Measurements from ENCODE around the gene PDSS2.

The PDSS2 gene

DNA sequence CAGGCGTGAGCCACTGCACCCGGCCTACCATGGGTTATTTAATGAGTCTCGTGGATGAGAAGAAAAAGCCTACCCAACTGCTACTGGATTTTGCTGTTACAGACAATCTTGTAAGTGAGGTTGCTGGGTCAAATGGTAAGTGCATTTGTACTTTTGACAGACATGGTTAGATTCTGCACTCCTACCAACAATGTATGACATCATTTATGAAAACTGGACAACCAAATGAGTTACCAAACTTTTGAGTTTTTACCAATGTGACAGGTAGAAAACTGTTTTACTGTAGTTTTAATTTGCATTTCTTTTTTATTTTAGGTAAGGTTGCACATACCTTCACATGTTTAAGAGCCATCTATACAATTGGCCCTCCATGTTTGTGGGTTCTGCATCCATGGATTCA is 48.2 kb downstream of the PDSS2 start:
- peaks cover 0 to 1% of the 10 kb centered on the region in 2 donors for H3K4me1 ChIP-seq (ENCODE audit: control insufficient read depth in 2 of 2, insufficient read depth in 1 of 2, low read depth in 1 of 2, low read length in 2 of 2)
- H3K4ac ChIP-seq (ENCODE audit: low read length), result no peak overlapping the region
- H3K9me3 ChIP-seq (replicated peaks in 1 of 2; ENCODE audit: control insufficient read depth in 2 of 2, insufficient read depth in 1 of 2, low read depth in 1 of 2, low read length in 2 of 2), result no peaks in the 10 kb centered on the region
- no peak overlapping the region for H2AK5ac ChIP-seq (ENCODE audit: low read depth, low read length)
- no peaks in the 10 kb centered on the region for H3K79me1 ChIP-seq (ENCODE audit: low read depth, low read length)
- H3K9ac ChIP-seq (ENCODE audit: low read depth, low read length, poor library complexity), result no peak overlapping the region
- H4K91ac ChIP-seq (ENCODE audit: low read depth, low read length, poor library complexity), result no peak overlapping the region
- H2BK12ac ChIP-seq (ENCODE audit: low read length), result no peak overlapping the region
- H3K4me3 ChIP-seq (ENCODE audit: low read length in 2 of 2), result no peak overlapping the region
- no CpG with 5 or more reads among the region's 3 CpGs for WGBS, 2 donors (ENCODE audit: extremely low coverage in 2 of 2, insufficient read length in 2 of 2, insufficient replicate concordance in 1 of 2)
- H3K36me3 ChIP-seq (replicated peaks in 1 of 2; ENCODE audit: control insufficient read depth in 2 of 2, insufficient read depth in 2 of 2, low read length in 2 of 2), result no peaks in the 10 kb centered on the region
- H3K27me3 ChIP-seq (ENCODE audit: control insufficient read depth in 3 of 3, insufficient read depth in 3 of 3, low read depth in 1 of 3, low read length in 3 of 3), result no peaks in the 10 kb centered on the region
- H2BK5ac ChIP-seq (ENCODE audit: low read length), result no peak overlapping the region
- no peak overlapping the region for H3K14ac ChIP-seq (ENCODE audit: low read length)
- H4K8ac ChIP-seq (ENCODE audit: low read depth, low read length), result no peak overlapping the region
- DNase-seq (ENCODE audit: low spot score), result no peak
- no peak overlapping the region for H2BK15ac ChIP-seq (ENCODE audit: low read length)
- no peak overlapping the region for H3K18ac ChIP-seq (ENCODE audit: low read length)
- H2BK120ac ChIP-seq (ENCODE audit: low read depth, low read length), result no peak overlapping the region
- H3K4me2 ChIP-seq (ENCODE audit: insufficient read depth, low read length, poor library complexity, severe bottlenecking), result no peak overlapping the region
- no peak overlapping the region for H3K27ac ChIP-seq (replicated peaks; ENCODE audit: low read length)
- H3K23ac ChIP-seq (ENCODE audit: low read depth, low read length, poor library complexity), result no peak overlapping the region
- H2AFZ ChIP-seq (ENCODE audit: low read length), result no peak overlapping the region

DNA sequence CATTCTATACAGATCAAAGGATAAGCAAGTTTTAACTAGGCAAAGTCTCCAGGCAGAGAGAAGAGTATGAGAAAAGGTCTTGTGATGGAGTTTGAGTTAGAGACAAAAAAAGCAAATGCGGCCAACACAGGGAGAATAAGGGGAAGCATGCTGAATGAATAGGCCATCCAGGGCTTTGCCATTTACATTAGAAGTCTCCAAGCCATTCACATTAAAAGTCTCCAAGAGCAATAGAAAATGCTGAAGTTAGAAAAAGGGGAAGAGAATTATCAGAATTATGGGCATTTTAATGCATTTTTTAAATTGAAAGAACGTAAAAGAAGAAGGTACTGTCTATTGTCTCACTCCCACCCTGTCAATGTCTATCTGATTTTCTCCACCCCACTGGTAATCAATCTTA is 49.4 kb downstream of the PDSS2 start:
- no peak overlapping the region for H3K4me2 ChIP-seq (ENCODE audit: insufficient read depth, low read length, poor library complexity, severe bottlenecking)
- no peaks in the 10 kb centered on the region for H3K27me3 ChIP-seq (ENCODE audit: control insufficient read depth in 3 of 3, insufficient read depth in 3 of 3, low read depth in 1 of 3, low read length in 3 of 3)
- H3K4me3 ChIP-seq (ENCODE audit: low read length in 2 of 2), result no peak overlapping the region
- no peak for DNase-seq (ENCODE audit: low spot score)
- WGBS, 2 donors (ENCODE audit: extremely low coverage in 2 of 2, insufficient read length in 2 of 2, insufficient replicate concordance in 1 of 2), result no CpG with 5 or more reads among the region's 2 CpGs
- H3K4ac ChIP-seq (ENCODE audit: low read length), result no peak overlapping the region
- no peak overlapping the region for H3K27ac ChIP-seq (replicated peaks; ENCODE audit: low read length)
- no peaks in the 10 kb centered on the region for H3K36me3 ChIP-seq (replicated peaks in 1 of 2; ENCODE audit: control insufficient read depth in 2 of 2, insufficient read depth in 2 of 2, low read length in 2 of 2)
- no peak overlapping the region for H2BK5ac ChIP-seq (ENCODE audit: low read length)
- H2AK5ac ChIP-seq (ENCODE audit: low read depth, low read length), result no peak overlapping the region
- H3K9me3 ChIP-seq (replicated peaks in 1 of 2; ENCODE audit: control insufficient read depth in 2 of 2, insufficient read depth in 1 of 2, low read depth in 1 of 2, low read length in 2 of 2), result peaks cover 0 to 4% of the 10 kb centered on the region in 2 donors
- H2BK120ac ChIP-seq (ENCODE audit: low read depth, low read length), result no peak overlapping the region
- no peak overlapping the region for H3K23ac ChIP-seq (ENCODE audit: low read depth, low read length, poor library complexity)
- H3K18ac ChIP-seq (ENCODE audit: low read length), result no peak overlapping the region
- no peak overlapping the region for H2BK12ac ChIP-seq (ENCODE audit: low read length)
- H4K8ac ChIP-seq (ENCODE audit: low read depth, low read length), result no peak overlapping the region
- no peaks in the 10 kb centered on the region for H3K79me1 ChIP-seq (ENCODE audit: low read depth, low read length)
- H3K4me1 ChIP-seq (ENCODE audit: control insufficient read depth in 2 of 2, insufficient read depth in 1 of 2, low read depth in 1 of 2, low read length in 2 of 2), result peaks cover 0 to 1% of the 10 kb centered on the region in 2 donors
- H2BK15ac ChIP-seq (ENCODE audit: low read length), result no peak overlapping the region
- no peak overlapping the region for H3K9ac ChIP-seq (ENCODE audit: low read depth, low read length, poor library complexity)
- no peak overlapping the region for H2AFZ ChIP-seq (ENCODE audit: low read length)
- no peak overlapping the region for H3K14ac ChIP-seq (ENCODE audit: low read length)
- no peak overlapping the region for H4K91ac ChIP-seq (ENCODE audit: low read depth, low read length, poor library complexity)

DNA sequence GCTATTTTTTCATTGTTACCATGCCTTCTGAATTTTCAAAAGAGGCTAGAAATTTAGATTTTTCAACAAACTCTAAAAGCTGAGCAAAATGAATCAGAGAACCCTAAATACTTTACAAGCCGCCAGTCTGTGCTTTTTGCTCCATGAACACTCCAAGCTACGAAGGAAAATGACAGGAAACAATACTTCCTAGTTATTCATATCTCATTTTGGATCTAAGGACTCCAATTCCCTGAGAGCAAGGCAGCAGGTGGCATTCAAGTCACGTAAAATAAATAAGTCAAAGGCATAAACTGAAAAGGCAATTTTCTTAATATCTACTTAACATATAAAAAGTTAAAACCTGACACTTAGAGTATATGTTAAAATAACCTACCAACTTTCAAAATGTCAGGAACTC is 50.6 kb downstream of the PDSS2 start:
- Histone ChIP-seq H3K18ac (ENCODE audit: low read length) (no peak overlapping the region), H2BK120ac (ENCODE audit: low read depth, low read length) (no peak overlapping the region), H4K91ac (ENCODE audit: low read depth, low read length, poor library complexity) (no peak overlapping the region), H2BK15ac (ENCODE audit: low read length) (no peak overlapping the region), H3K9me3 (replicated peaks in 1 of 2; ENCODE audit: control insufficient read depth in 2 of 2, insufficient read depth in 1 of 2, low read depth in 1 of 2, low read length in 2 of 2) (peaks cover 0 to 12% of the 10 kb centered on the region in 2 donors), H2BK5ac (ENCODE audit: low read length) (no peak overlapping the region), H3K36me3 (replicated peaks in 1 of 2; ENCODE audit: control insufficient read depth in 2 of 2, insufficient read depth in 2 of 2, low read length in 2 of 2) (no peaks in the 10 kb centered on the region), H3K27me3 (ENCODE audit: control insufficient read depth in 3 of 3, insufficient read depth in 3 of 3, low read depth in 1 of 3, low read length in 3 of 3) (no peaks in the 10 kb centered on the region), H3K27ac (replicated peaks; ENCODE audit: low read length) (no peak overlapping the region), H3K23ac (ENCODE audit: low read depth, low read length, poor library complexity) (no peak overlapping the region), H3K4ac (ENCODE audit: low read length) (no peak overlapping the region), H3K14ac (ENCODE audit: low read length) (no peak overlapping the region), H3K9ac (ENCODE audit: low read depth, low read length, poor library complexity) (no peak overlapping the region), H3K79me1 (ENCODE audit: low read depth, low read length) (no peaks in the 10 kb centered on the region), H3K4me1 (ENCODE audit: control insufficient read depth in 2 of 2, insufficient read depth in 1 of 2, low read depth in 1 of 2, low read length in 2 of 2) (no peaks in the 10 kb centered on the region), H2AK5ac (ENCODE audit: low read depth, low read length) (no peak overlapping the region), H3K4me2 (ENCODE audit: insufficient read depth, low read length, poor library complexity, severe bottlenecking) (no peak overlapping the region), H3K4me3 (ENCODE audit: low read length in 2 of 2) (no peak overlapping the region), H2BK12ac (ENCODE audit: low read length) (no peak overlapping the region), H4K8ac (ENCODE audit: low read depth, low read length) (no peak overlapping the region), H2AFZ (ENCODE audit: low read length) (no peak overlapping the region)
- no CpG with 5 or more reads among the region's 3 CpGs for WGBS, 2 donors (ENCODE audit: extremely low coverage in 2 of 2, insufficient read length in 2 of 2, insufficient replicate concordance in 1 of 2)
- no peak for DNase-seq (ENCODE audit: low spot score)

DNA sequence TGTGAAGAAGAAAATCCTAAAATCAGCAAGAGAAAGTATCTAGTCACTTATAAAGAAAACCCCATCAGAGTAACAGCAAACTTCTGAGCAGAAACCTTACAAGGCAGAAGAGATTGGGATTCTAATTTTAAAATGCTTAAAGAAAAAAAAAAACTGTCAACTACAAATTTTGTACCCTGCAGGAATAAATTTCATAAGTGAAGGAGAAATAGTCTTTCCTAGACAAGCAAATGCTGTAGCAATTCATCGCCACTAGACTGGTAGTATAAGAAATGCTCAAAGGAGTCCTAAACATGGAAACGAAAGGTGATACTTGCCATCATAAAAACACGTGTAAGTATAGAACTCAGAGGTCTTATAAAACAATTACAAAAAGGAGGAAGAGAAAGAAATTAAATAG is 54.4 kb downstream of the PDSS2 start:
- Histone ChIP-seq H2BK15ac (ENCODE audit: low read length) (no peak overlapping the region), H3K36me3 (replicated peaks in 1 of 2; ENCODE audit: control insufficient read depth in 2 of 2, insufficient read depth in 2 of 2, low read length in 2 of 2) (no peaks in the 10 kb centered on the region), H3K14ac (ENCODE audit: low read length) (no peak overlapping the region), H2AK5ac (ENCODE audit: low read depth, low read length) (no peak overlapping the region), H3K9ac (ENCODE audit: low read depth, low read length, poor library complexity) (no peak overlapping the region), H3K18ac (ENCODE audit: low read length) (no peak overlapping the region), H4K91ac (ENCODE audit: low read depth, low read length, poor library complexity) (no peak overlapping the region), H3K4me2 (ENCODE audit: insufficient read depth, low read length, poor library complexity, severe bottlenecking) (no peak overlapping the region), H2BK12ac (ENCODE audit: low read length) (no peak overlapping the region), H2AFZ (ENCODE audit: low read length) (no peak overlapping the region), H3K27ac (replicated peaks; ENCODE audit: low read length) (no peak overlapping the region), H4K8ac (ENCODE audit: low read depth, low read length) (no peak overlapping the region), H3K4me1 (ENCODE audit: control insufficient read depth in 2 of 2, insufficient read depth in 1 of 2, low read depth in 1 of 2, low read length in 2 of 2) (peaks cover 2 to 3% of the 10 kb centered on the region in 2 donors), H3K9me3 (replicated peaks in 1 of 2; ENCODE audit: control insufficient read depth in 2 of 2, insufficient read depth in 1 of 2, low read depth in 1 of 2, low read length in 2 of 2) (peaks cover 4 to 27% of the 10 kb centered on the region in 2 donors), H3K79me1 (ENCODE audit: low read depth, low read length) (no peaks in the 10 kb centered on the region), H3K27me3 (ENCODE audit: control insufficient read depth in 3 of 3, insufficient read depth in 3 of 3, low read depth in 1 of 3, low read length in 3 of 3) (no peaks in the 10 kb centered on the region), H3K4ac (ENCODE audit: low read length) (no peak overlapping the region), H2BK120ac (ENCODE audit: low read depth, low read length) (no peak overlapping the region), H3K4me3 (ENCODE audit: low read length in 2 of 2) (no peak overlapping the region), H2BK5ac (ENCODE audit: low read length) (no peak overlapping the region), H3K23ac (ENCODE audit: low read depth, low read length, poor library complexity) (no peak overlapping the region)
- no CpG with 5 or more reads among the region's 3 CpGs for WGBS, 2 donors (ENCODE audit: extremely low coverage in 2 of 2, insufficient read length in 2 of 2, insufficient replicate concordance in 1 of 2)
- no peak for DNase-seq (ENCODE audit: low spot score)

All from neuronal stem cell (in vitro differentiated cells).